ENCODE results near the gene LIM2. TPM values are rescaled to one million over a fixed set of nuclear protein-coding genes. Genes with fewer than 3 reads are reported as not detected.

LIM2 gene
- total and polyA plus RNA-seq, 2 of the 4 experiments (the other 2 are of a cell fraction) = not detected

DNA sequence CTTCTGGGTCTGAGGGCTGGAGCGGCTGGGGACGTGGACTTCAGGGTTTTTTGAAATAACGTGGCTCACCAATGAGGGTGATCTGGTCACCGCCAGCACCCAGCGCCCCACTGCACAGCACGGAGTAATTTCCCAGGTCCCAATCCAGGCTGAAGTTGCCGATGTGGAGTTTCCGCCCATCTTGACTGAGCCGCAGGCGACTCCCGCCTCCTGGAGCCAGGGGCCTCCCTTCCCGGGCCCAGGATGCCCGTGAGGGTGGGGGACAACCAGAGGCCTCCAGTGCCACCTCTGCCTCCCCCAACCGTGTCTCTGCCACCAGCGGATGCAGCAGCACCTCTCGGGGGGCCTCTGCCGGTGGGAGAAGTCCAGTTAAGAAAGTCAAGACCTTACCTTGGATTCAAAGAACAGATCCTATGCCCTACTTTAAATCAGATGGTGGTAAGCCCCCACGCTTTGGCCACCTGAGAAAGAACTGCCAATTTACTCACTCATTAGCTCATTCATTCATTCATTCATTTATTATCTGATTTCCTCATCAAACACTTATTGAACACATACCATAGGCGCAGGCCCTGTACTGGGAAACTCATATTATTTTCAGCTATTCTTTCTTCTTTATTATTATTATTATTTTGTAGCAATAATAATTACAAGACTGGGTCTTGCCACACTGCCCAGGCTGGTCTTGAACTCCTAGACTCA, 49.8 kb downstream of the LIM2 start (continued):
- TF ChIP-seq MAZ (IDR thresholded peaks at IDR 0.05; ENCODE audit: borderline replicate concordance, low read depth, low read length) (no peak), USF2 (IDR thresholded peaks at IDR 0.05; ENCODE audit: low read depth, low read length) (no peak), ELK1 (IDR thresholded peaks at IDR 0.05; ENCODE audit: borderline replicate concordance, low read depth, low read length) (no peak), POLR2A (IDR thresholded peaks at IDR 0.05; ENCODE audit: low read depth, low read length) (no peak)

Measured in IMR-90 (cell line).